NCI-H128 (cell line): ENCODE results near the gene SFT2D3.
A peak's percentile ranks its signal among the peaks of the same experiment; 100 is the strongest.

Experiments
- DNase-seq: peaks from one replicate; lab custom pipeline; 2025; ENCODE audit not compliant: unreplicated experiment; lab: John Stamatoyannopoulos, UW

Gene SFT2D3

DNA sequence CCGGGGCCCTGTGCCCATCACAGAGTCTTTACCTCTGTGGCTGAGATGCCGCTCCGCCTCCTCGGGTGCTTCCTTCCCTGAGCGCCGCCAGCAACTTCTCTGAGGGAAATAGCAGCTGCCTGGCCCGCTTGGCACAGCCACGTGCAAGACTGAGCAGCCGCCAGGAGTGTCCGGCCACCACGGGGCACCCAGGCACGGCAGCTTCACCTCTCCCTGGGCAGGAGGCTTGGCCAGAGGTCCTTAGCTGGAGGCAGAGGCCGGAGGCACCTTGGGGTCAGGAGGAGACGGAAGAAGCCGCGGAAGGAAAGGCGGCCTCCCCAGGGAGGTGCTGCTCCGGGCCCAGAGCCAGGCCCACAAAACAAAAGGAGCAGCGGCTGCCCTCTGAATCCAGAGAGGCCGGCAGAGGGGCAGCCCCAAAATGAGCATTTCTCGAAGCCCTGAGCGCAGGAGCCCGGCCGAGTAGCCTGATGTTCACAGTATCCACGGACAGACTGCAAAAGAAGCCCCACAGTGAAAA is 20.0 kb upstream of the SFT2D3 start:
- DNase-seq, result no peak

DNA sequence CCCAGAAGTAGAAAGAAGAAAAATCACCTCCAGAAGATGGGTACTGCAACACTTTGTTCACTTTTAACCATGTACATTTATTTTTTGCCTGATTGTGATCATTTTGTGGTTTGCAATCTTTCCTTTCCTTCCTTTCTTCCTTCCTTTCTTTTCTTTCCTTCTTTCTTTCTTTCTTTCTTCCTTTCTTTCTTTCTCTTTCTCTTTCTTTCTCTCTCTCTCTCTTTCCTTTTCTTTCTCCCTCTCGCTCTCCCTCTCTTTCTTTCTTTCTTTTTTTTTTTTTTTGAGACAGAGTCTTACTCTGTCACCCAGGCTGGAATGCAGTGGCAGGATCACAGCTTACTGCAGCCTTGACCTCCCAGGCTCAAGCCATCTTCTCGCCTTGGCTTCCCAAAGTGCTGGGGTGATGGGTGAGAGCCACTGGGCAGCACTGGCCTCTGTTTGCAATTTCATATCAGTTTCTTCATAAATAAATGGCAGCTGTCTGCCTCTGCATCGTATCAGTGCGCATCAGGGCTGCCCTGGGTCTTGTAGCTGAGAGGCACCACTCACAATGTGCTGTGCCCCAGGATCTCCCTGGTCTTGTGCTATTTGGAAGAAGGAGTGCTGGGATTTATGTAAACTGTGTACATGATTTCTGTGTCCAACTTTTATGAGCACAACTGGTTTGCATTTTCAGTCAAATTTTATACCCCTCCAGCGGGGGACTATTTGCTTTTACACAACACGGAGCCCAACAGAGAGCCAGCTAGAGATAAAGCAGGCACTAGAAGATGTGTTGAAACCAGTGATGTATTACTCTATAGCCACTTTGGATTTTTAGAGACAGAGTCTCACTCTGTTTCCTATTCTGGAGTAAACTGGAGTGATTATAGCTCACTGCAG is 19.1 kb upstream of the SFT2D3 start:
- no peak for DNase-seq

- no peak for DNase-seq
Measured at GRCh38 chr2:127683056-127683455, 18.2 kb upstream of the SFT2D3 start.

DNA sequence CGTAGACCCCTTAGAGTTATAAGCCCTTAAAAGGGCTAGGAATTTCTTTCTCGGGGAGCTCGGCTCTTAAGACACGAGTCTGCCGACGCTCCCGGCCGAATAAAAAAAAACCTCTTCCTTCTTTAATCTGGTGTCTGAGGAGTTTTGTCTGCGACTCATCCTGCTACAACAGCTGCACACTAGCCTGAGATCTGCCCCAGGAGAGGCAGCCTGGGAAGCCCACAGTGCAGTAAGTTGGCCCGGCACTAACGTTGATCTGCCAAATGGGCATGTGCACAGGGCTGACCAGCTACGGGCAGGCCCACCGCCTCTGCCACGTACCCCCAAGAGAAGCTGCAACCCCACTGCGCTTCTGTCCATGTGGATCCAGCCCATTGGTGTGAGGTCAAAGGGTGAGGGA is 17.5 kb upstream of the SFT2D3 start:
- no peak for DNase-seq

DNA sequence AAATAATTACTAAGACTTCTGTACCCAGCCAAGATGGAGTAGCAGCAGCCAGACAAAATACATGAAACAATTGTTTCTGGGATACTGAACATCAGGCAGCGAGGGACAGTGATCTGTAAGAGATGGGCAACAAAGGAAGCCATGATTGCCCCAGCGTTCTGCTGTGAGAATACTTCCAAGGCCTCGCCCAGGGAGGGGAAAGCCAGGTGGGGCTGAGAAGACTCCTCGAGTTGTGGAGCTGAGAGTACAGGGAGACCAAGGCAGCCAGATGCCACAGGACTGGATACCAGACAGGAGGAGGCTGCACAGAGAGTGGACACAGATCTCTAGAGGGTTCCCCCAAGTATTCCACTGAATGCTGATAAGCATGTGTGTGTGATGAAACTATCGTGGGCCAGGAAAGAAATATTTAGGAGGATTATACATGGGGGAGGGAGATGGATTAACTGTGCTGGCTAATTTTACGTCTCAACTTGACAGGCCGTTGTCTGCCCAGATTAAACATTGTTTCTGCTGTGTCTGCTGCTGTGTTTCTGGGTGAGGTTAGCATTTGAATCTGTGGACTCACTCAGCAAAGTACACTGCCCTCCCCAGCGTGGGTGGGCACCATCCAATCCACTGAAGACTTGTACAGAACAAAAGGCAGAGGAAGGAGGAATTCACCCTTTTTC is 15.8 kb upstream of the SFT2D3 start:
- DNase-seq, result no peak

GRCh38 chr2:127688405-127688804 is 12.9 kb upstream of the SFT2D3 start:
- no peak for DNase-seq

GRCh38 chr2:127690696-127691095 is 10.6 kb upstream of the SFT2D3 start:
- DNase-seq, result no peak

DNA sequence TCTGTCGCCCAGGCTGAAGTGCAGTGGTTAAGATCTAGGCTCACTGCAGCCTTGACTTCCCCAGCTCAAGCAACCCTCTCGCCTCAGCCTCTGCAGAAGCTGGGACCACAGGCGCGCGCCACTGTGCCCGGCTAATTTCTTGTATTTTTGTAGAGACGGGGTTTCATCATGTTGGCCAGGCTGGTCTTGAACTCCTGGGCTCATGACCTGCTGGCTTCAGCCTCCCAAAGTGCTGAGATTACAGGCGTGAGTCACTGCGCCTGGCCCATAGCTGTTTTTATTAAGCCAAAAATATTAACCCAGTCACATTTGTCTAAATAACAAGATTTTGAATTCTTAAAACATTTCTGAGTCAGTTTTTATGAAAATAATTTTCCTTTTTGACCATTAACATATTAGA is 6.3 kb upstream of the SFT2D3 start:
- no peak for DNase-seq

DNA sequence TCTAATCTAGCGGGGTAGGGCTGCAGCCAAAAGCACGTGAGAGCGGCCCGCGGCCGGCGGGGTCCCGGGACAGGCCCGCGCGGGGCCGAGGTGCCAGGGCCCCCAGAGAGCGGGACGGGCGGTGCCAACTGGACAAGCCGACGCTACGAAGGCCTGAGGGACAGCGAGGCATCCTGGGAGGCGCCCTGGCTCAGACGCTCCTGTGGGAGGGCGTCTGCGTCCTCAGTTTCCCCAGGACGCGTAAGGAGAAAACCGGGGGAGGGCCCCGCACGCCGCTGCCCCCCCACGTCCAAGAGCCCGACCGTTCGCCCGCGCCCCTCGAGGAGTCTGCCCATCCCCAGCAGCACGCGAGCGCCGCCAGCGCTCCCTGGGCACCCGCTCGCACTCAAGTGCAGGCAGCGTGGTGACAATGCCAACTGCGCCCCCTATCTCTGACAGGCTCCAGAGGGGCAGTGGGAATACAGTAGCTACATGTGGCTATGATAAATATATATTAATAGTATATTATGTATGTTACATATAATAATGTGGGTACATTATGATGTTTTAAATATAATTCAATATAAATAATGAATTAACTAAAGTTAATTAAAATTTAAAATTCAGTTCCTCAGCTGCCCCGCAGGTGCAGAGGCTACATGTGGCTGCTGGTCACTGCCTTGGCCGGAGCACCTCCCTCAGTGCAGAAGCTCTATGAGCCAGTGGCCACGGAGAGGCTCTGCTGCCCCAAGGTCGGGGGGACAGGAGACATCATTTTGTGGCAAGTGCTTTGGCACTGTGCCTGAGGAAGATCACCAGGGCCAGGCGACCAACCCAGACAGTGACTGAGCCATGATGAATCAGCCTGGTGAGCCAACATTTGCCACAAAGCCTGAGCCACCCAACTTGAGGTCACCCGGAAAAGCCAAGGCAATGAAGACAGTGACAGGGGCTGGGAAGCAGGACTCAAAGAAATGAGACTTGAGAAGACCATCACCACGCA is 5.5 kb upstream of the SFT2D3 start:
- no peak for DNase-seq

GRCh38 chr2:127697482-127698180 is 3.7 kb upstream of the SFT2D3 start:
- no peak for DNase-seq

DNA sequence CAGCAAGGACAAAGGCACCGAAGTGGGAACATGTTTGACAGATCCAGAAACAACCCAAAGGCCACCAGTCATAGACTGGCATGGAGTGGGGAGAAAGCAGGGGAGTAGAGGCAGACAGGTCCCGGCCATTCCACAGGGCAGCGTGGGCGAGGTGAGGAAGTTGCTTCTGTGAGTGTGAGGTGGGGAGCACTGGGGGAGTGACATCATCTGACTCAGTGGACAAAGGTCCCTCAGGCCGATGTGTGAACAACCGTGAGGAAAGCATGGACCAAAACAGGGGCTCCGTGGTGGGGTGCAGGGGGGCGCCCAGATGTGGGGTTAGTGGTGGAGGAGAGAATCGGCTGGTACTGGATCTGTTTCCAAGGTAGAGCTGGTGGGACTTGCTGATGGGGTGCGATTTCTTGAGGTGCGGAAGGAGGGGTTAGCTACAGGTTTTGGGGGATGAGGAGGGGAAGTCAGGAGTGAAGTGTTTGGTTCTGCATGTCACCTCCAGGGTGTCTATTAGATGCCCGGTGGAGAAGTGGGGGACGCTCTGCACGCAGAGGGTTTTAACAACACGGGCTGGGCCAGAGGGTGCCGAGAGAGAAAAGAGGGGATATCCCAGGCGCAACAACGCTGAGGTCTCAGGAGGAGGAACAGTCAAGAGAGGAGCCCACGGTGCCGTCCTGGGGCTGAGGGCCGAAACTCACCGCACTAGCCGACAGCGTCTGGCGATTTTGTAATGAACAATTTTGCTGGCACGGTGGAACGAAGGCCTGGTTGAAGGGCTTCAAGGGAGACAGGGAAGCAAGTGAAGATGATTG is 2.5 kb upstream of the SFT2D3 start:
- no peak for DNase-seq

DNA sequence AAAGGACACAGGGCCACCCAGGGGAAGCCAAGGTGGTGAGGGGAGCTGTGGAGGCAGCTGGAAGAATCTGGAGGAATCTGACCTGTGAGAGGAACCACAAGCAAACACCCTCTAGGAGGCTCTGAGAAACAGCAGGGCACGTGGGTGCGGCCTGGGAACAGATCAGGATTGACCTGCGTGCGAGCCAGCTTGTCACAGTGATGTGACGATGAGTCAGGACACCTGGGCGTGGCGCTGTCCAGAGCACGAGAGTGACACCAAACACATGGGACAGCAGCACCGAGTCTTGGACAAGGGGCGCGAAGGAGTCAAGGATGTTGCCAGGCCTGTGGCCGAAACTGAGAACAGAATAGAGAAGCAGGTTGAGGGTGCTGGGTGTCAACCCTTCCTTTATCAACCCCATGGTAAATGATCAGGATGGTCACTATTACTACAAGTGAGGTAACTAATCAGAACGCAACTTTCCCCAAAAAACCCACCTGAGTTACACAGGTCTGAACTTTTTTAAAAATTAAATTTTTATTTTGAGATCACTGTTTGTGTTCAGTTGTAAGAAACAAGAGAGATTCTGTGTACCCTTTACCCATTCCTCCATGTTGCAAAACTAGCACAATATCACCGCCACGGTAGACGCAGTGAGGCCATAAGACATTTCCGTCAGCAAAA is 637 bp upstream of the SFT2D3 start:
- no peak for DNase-seq

DNA sequence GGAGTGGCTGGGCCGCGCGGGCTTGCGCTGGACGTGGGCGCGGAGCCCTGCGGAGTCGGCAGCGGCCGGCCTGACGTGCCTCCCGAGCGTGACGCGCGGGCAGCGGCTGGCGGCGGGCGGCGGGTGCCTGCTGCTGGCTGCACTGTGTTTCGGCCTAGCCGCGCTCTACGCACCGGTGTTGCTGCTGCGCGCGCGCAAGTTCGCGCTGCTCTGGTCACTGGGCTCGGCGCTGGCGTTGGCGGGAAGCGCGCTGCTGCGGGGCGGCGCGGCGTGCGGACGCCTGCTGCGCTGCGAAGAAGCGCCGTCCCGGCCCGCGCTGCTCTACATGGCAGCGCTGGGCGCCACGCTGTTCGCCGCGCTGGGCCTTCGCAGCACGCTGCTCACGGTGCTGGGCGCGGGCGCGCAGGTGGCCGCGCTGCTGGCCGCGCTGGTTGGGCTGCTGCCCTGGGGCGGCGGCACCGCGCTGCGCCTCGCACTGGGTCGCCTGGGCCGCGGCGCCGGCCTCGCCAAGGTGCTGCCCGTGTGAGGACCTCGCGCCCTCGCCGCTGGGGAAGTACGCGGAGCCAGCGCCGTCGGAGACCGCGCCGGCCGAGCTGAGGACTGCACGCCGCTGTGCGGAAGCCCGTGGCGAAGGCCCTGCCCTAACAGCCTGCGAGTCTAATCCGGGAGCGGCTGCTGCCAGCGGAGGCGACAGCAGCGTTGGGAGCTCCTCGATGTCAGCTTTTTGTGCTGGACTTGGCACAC is 526 bp downstream of the SFT2D3 start:
- peak; percentile 2 for DNase-seq

- DNase-seq, result no peak
Measured at GRCh38 chr2:127702395-127703009, 1.2 kb downstream of the SFT2D3 start.

- no peak for DNase-seq
Measured at GRCh38 chr2:127703282-127703681, 2.0 kb downstream of the SFT2D3 start.

DNA sequence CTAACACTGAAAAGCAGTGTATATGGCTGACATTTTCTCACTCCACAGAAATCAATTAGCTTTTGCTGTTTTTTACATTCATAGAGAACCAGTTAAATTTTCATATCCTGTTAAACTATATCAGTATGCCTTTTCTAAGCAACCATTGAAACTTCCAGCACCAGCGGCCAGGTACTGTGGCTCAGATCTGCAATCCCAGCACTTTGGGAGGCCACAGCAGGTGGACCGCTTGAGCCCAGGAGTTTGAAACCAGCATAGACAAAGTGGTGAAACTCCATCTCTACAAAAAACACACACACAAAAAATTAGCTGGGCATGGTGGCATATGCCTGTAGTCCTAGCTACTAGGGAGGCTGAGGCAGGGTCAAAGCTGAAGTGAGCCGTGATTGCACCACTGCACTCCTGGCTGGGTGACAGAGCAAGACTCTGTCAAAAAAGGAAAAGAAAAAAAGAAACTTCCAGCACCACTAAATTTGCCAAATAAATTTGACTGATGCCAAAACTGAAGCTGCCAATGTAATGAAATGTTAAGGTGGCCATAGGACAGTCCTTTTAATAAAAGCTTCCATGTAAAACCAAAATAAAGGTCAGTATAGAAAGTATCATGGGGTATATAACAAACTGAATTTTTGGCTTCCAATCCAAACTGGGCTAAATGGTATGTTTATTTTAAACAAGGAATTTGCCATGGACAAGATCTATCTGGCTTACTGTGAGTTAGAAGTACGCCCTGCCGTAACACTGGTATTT is 3.5 kb downstream of the SFT2D3 start:
- no peak for DNase-seq

DNA sequence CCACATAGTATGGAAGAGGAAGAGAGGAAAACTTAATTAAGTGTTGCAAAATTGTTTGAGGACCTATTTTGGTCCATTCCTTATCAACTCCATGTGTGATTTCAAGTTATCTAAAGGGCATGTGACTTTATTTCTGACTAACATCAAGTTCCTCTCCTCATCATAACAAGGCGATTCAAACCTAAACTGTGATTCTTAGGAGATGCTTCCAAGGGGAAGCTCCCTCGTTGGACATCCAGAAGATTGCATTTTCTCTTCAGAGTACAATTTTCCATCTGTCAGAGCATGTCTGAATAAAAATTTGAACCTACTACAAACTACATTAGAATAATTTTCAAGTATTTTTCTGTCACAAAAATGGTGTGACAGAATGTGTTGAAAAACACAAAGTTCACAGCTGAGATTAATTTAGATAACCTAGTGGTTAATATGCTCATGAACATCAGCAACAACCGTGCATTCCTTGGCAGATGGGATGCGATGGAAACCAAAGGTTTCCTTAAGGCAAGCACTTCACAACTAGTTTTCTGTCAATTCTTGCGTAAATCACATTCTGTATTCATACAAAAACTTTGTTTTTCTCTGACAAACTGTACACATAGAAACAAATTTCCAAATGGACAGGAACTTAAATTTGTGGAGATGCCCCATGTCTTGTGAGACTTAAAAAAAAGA is 4.2 kb downstream of the SFT2D3 start:
- DNase-seq, result no peak
